Suprapubic skin (tissue), 4 donors: ENCODE data around the gene PEPD. TPM values are rescaled to one million over a fixed set of nuclear protein-coding genes. Genes with fewer than 3 reads are reported as not detected.
A peak's percentile ranks its signal among the peaks of the same experiment; 100 is the strongest.

Experiments
- DNase-seq, 2 donors: peaks; one replicate each; pipeline ENCODE4 v3.0.0-alpha.2; 2019; ENCODE audit warnings: low spot score in 2 of 2
- H3K27ac ChIP-seq: fragments of 200-600 bp; sonication (generic); one replicate; pipeline ENCODE4 v1.5.1; 2019
- H3K27me3 ChIP-seq: fragments of 200-600 bp; sonication (generic); one replicate; pipeline ENCODE4 v1.5.1; 2019
- H3K36me3 ChIP-seq: fragments of 200-600 bp; sonication (generic); one replicate; pipeline ENCODE4 v1.5.1; 2019
- H3K4me1 ChIP-seq: fragments of 200-600 bp; sonication (generic); one replicate; pipeline ENCODE4 v1.5.1; 2019
- H3K4me3 ChIP-seq: fragments of 200-600 bp; sonication (generic); one replicate; pipeline ENCODE4 v1.5.1; 2019; ENCODE audit warnings: mild to moderate bottlenecking
- H3K9me3 ChIP-seq: fragments of 200-600 bp; sonication (generic); one replicate; pipeline ENCODE4 v1.5.1; 2019
- CTCF ChIP-seq, 2 donors: fragments of 200-600 bp in 1 of 2; fragments of 450-650 bp in 1 of 2; sonication (generic) in 1 of 2; IDR thresholded peaks; one replicate each; pipeline ENCODE4 v1.5.1; 2016 to 2019; ENCODE audit warnings: antibody characterized with exemption in 2 of 2, mild to moderate bottlenecking in 1 of 2, moderate library complexity in 1 of 2
- EP300 ChIP-seq: sonication (generic); formaldehyde crosslinking; IDR thresholded peaks from one replicate; pipeline ENCODE4 v1.6.1; 2017; ENCODE audit warnings: antibody characterized with exemption
- POLR2A ChIP-seq, 2 donors: fragments of 450-650 bp; IDR thresholded peaks; one replicate each; pipeline ENCODE4 v1.6.1; 2017; ENCODE audit warnings: antibody characterized with exemption in 2 of 2, mild to moderate bottlenecking in 2 of 2, moderate library complexity in 2 of 2
- POLR2AphosphoS5 ChIP-seq, 3 donors: sonication (generic); formaldehyde crosslinking; IDR thresholded peaks; one replicate each; pipeline ENCODE4 v1.6.1; 2017; ENCODE audit warnings: antibody characterized with exemption in 3 of 3
- WGBS: methylation state at CpG from one replicate; pipeline ENCODE4 v1.1.5; 2018; 5-methylcytosine and 5-hydroxymethylcytosine counted together
- total RNA-seq, 4 donors: library from RNA; depleted of rRNA; stranded (reverse); fragments of >200 nt; gene quantifications; one replicate each; pipeline ENCODE4 v1.1.0, GENCODE V29; 2016

PEPD gene
- total RNA-seq, 4 donors from 2014 or later, result 35.2 to 73.8 (median 55.9) TPM

GRCh38 chr19:33462112-33462791 lies 59.3 kb downstream of the PEPD start:
- WGBS, result 87% methylated on average over 14 of the region's 16 CpGs
- Histone ChIP-seq H3K4me1 (no peaks in the 10 kb centered on the region), H3K36me3 (peaks cover 28% of the 10 kb centered on the region), H3K27me3 (no peaks in the 10 kb centered on the region), H3K27ac (no peak overlapping the region), H3K9me3 (no peaks in the 10 kb centered on the region), H3K4me3 (no peak overlapping the region)
- TF ChIP-seq POLR2A (IDR thresholded peaks at IDR 0.05), result no peak
- no peak for TF ChIP-seq POLR2AphosphoS5 (IDR thresholded peaks at IDR 0.05)
- no peak for TF ChIP-seq EP300
- no peak for TF ChIP-seq CTCF (IDR thresholded peaks at IDR 0.05)
- DNase-seq, result peak in 1 of 2 donors; percentile 43

GRCh38 chr19:33461256-33462111 lies 60.1 kb downstream of the PEPD start:
- H3K27me3 ChIP-seq, result no peaks in the 10 kb centered on the region
- 94% methylated on average over 10 of the region's 24 CpGs for WGBS
- peaks cover 28% of the 10 kb centered on the region for H3K36me3 ChIP-seq
- TF ChIP-seq POLR2AphosphoS5 (IDR thresholded peaks at IDR 0.05), result no peak
- TF ChIP-seq POLR2A (IDR thresholded peaks at IDR 0.05), result no peak
- TF ChIP-seq EP300, result no peak
- TF ChIP-seq CTCF (IDR thresholded peaks at IDR 0.05), result no peak
- H3K9me3 ChIP-seq, result no peaks in the 10 kb centered on the region
- no peak overlapping the region for H3K4me3 ChIP-seq
- no peaks in the 10 kb centered on the region for H3K4me1 ChIP-seq
- H3K27ac ChIP-seq, result no peak overlapping the region
- peak in 1 of 2 donors; percentile 68 for DNase-seq

GRCh38 chr19:33460221-33460908 lies 61.2 kb downstream of the PEPD start:
- Histone ChIP-seq H3K27ac (no peak overlapping the region), H3K9me3 (no peaks in the 10 kb centered on the region), H3K4me1 (no peaks in the 10 kb centered on the region), H3K36me3 (peaks cover 28% of the 10 kb centered on the region), H3K27me3 (no peaks in the 10 kb centered on the region), H3K4me3 (no peak overlapping the region)
- peak in 1 of 2 donors; percentile 65 for DNase-seq
- WGBS, result 87% methylated on average over 14 of the region's 18 CpGs
- TF ChIP-seq POLR2AphosphoS5 (IDR thresholded peaks at IDR 0.05) (no peak), EP300 (no peak), CTCF (IDR thresholded peaks at IDR 0.05) (no peak), POLR2A (IDR thresholded peaks at IDR 0.05) (no peak)

GRCh38 chr19:33459222-33460090 lies 62.1 kb downstream of the PEPD start:
- Histone ChIP-seq H3K4me1 (no peaks in the 10 kb centered on the region), H3K27me3 (no peaks in the 10 kb centered on the region), H3K27ac (no peak overlapping the region), H3K36me3 (peaks cover 28% of the 10 kb centered on the region), H3K9me3 (no peaks in the 10 kb centered on the region), H3K4me3 (no peak overlapping the region)
- no peak for TF ChIP-seq POLR2AphosphoS5 (IDR thresholded peaks at IDR 0.05)
- no peak for TF ChIP-seq POLR2A (IDR thresholded peaks at IDR 0.05)
- TF ChIP-seq CTCF (IDR thresholded peaks at IDR 0.05), result no peak
- TF ChIP-seq EP300, result no peak
- WGBS, result 85% methylated on average over 23 of the region's 23 CpGs
- peak; percentile 27 to 43 for DNase-seq
